ENCODE measurements around the gene SLC25A10. TPM values are rescaled to one million over a fixed set of nuclear protein-coding genes. Genes with fewer than 3 reads are reported as not detected.

Gene SLC25A10
- total and polyA plus RNA-seq, 8 donors: 12.0 to 55.8 (median 24.1) TPM

DNA sequence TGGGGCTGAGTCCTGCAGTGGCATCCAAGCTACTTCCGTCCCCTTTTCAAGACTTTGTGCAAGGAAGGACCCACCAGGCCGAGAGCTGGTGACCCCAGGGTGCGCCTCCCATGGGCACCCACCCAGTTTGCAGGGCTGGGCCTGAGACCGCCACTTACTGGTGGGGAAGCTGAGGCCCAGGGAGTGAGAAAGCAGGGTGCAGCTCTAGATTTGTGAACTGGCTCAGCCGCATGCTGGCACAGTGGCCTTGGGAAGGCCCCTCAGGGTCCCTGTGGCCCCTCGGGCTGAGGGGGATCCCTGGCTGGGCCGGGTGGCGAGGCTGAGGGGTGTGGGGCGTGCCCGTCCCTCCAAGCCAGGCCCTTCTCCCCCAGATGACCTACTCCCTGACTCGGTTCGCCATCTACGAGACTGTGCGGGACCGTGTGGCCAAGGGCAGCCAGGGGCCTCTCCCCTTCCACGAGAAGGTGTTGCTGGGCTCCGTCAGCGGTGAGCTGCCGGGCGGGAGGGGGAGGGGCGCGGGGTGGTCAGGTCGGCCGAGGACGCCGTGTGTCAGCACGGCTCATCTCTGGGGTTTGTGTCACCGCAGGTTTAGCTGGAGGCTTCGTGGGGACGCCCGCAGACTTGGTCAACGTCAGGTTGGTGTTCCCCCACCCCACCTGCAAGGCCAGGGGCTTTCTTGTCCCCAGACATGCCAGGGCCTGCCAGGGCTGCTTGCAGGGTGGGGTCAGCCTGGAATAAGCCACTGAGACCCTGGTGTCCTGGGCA is 3.2 kb downstream of the SLC25A10 start:
- ATAC-seq (no peak), DNase-seq (peak in 3 of 6 donors; percentile 38 to 78 (median 58)), FAIRE-seq (no peak)
- Histone ChIP-seq H3K27ac (no peak overlapping the region), H3K36me3 (peaks cover 0 to 21% (median 0%) of the 10 kb centered on the region in 3 donors), H3K9me3 (no peaks in the 10 kb centered on the region), H3K27me3 (no peaks in the 10 kb centered on the region), H3K4me3 (no peak overlapping the region), H3K4me1 (peaks cover 11 to 26% (median 18%) of the 10 kb centered on the region in 3 donors)
- intact Hi-C loops (cut with DNase I): no loop called here
- WGBS, 2 donors: 87 to 88% methylated on average over 32 of the region's 32 CpGs
- TF ChIP-seq, protein P1, sequence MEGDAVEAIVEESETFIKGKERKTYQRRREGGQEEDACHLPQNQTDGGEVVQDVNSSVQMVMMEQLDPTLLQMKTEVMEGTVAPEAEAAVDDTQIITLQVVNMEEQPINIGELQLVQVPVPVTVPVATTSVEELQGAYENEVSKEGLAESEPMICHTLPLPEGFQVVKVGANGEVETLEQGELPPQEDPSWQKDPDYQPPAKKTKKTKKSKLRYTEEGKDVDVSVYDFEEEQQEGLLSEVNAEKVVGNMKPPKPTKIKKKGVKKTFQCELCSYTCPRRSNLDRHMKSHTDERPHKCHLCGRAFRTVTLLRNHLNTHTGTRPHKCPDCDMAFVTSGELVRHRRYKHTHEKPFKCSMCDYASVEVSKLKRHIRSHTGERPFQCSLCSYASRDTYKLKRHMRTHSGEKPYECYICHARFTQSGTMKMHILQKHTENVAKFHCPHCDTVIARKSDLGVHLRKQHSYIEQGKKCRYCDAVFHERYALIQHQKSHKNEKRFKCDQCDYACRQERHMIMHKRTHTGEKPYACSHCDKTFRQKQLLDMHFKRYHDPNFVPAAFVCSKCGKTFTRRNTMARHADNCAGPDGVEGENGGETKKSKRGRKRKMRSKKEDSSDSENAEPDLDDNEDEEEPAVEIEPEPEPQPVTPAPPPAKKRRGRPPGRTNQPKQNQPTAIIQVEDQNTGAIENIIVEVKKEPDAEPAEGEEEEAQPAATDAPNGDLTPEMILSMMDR (IDR thresholded peaks at IDR 0.05): no peak

DNA sequence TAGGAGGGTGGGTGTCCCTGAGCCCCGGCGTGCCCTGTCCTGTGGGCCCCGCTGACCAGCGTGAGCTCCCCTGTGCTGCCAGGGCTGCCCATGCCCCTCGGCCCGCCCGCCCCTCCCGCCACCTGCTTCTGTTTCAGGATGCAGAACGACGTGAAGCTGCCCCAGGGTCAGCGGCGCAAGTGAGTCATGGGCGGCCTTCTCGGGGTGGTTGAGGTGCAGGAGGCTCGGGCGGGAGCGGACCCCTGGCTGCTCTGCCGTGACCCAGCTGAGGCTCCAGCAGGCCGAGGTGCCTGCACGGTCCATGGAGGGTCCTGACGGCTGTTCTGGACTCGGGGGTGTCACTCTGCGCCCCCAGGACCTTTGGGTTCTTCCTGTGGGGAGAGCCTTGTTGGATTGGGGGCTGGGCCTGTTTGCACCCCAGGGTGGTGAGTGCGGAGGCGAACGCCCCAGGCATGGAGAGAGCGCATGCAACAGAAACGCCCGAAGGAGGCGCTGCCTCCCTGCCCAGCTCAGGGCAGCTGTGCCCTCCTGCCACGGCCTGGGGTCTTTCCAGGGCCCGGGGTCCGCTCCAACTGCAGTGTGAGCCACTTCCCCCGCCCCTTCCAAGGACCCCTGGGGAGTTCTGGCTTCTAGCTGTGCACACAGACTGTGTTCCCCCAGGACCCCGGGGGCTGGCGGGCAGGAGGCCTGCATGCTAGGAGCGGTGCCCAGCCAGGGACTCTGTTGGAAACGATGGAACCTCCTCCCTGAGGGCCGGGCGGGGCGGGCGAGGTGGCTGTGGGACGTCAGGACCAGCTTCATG is 4.0 kb downstream of the SLC25A10 start:
- 91 to 92% methylated on average over 38 to 43 of the region's 43 CpGs for WGBS, 2 donors
- Histone ChIP-seq H3K36me3 (peaks cover 0 to 21% (median 0%) of the 10 kb centered on the region in 3 donors), H3K4me1 (peaks cover 4 to 20% (median 11%) of the 10 kb centered on the region in 3 donors), H3K27ac (no peak overlapping the region), H3K9me3 (no peaks in the 10 kb centered on the region), H3K4me3 (no peak overlapping the region), H3K27me3 (no peaks in the 10 kb centered on the region)
- intact Hi-C loops (cut with DNase I): no loop called here
- TF ChIP-seq, protein P1 (IDR thresholded peaks at IDR 0.05): no peak
- ATAC-seq (no peak), FAIRE-seq (no peak), DNase-seq (peak in 2 of 6 donors; percentile 47 to 76)

DNA sequence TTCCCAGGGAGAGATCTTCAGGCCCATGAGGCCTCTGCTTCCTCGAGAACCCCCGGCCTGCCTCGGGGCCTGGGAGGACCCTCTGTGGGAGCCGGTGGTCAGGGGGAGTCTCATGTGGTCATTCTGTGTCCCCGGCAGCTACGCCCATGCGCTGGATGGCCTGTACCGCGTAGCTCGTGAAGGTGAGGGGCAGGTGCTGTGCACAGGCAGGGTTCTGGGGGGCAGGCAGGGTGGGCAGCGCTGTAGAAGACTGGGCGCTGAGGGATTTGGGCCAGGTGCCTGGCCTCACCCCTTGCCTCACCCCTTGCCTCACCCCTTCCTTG is 4.6 kb downstream of the SLC25A10 start:
- FAIRE-seq (no peak), ATAC-seq (no peak), DNase-seq (peak in 1 of 6 donors; percentile 35)
- TF ChIP-seq, protein P1 (IDR thresholded peaks at IDR 0.05): no peak
- peaks cover 0 to 21% (median 0%) of the 10 kb centered on the region in 3 donors for H3K36me3 ChIP-seq
- H3K4me3 ChIP-seq: no peak overlapping the region
- intact Hi-C loops (cut with DNase I): no loop called here
- peaks cover 0 to 15% (median 6%) of the 10 kb centered on the region in 3 donors for H3K4me1 ChIP-seq
- no peak overlapping the region for H3K27ac ChIP-seq
- no peaks in the 10 kb centered on the region for H3K27me3 ChIP-seq
- H3K9me3 ChIP-seq: no peaks in the 10 kb centered on the region
- WGBS, 2 donors: 94 to 96% methylated on average over 12 of the region's 12 CpGs

DNA sequence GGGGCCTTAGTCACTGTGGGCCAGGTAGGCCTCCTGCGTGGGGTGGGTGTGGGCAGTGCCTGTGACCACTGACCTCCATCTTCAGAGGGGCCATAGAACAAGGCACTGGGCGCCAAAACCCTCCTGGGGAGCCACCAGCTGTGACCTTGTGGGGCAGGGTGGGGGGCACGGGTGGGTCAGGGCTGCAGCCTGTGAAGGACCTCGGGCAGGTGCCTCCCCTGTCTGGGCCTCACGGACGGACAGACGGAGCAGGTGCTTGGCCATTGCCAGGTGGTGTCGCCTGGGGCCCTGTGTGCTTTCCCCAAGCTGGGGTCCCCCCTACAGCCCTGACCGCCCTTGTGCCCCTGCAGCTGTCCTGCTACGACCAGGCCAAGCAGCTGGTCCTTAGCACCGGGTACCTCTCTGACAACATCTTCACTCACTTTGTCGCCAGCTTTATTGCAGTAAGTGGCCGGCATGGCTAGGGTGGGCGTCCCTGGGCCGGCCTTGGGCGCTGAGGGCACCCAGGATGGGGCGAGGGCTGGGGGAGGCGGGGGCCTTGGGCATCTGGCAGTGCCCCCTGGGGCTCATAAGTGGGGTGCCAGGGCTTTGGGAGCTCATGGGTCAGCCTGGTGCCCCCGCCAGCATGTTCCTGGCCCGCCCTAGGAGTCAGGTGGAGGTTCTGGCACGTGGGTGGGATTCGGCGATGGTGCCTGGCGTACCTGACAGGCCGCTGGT is 5.1 kb downstream of the SLC25A10 start:
- peak in 2 of 6 donors; percentile 37 to 76 for DNase-seq
- intact Hi-C loops (cut with DNase I): no loop called here
- H3K27ac ChIP-seq: no peak overlapping the region
- TF ChIP-seq, protein P1 (IDR thresholded peaks at IDR 0.05): no peak
- WGBS, 2 donors: 94 to 97% methylated on average over 25 of the region's 25 CpGs
- no peak overlapping the region for H3K4me3 ChIP-seq
- H3K36me3 ChIP-seq: peaks cover 0 to 21% (median 0%) of the 10 kb centered on the region in 3 donors
- peaks cover 0 to 20% (median 6%) of the 10 kb centered on the region in 3 donors for H3K4me1 ChIP-seq
- no peak for FAIRE-seq
- no peaks in the 10 kb centered on the region for H3K27me3 ChIP-seq
- no peaks in the 10 kb centered on the region for H3K9me3 ChIP-seq
- ATAC-seq: no peak

Data from pancreas (tissue), 10 donors.